Activated CD8-positive, alpha-beta memory T cell treated with anti-CD3 and anti-CD28 coated beads for 24 hours (primary cell): ENCODE results near the gene CAMK2A.
"Not testable (repeated sequence)": the region's sequence is repeated elsewhere in the genome, so short reads cannot be mapped to it uniquely, and the experiment has no call there.

Source experiments
- DNase-seq: peaks from one replicate; pipeline ENCODE4 v3.0.0-alpha.2; 2020

The CAMK2A gene

DNA sequence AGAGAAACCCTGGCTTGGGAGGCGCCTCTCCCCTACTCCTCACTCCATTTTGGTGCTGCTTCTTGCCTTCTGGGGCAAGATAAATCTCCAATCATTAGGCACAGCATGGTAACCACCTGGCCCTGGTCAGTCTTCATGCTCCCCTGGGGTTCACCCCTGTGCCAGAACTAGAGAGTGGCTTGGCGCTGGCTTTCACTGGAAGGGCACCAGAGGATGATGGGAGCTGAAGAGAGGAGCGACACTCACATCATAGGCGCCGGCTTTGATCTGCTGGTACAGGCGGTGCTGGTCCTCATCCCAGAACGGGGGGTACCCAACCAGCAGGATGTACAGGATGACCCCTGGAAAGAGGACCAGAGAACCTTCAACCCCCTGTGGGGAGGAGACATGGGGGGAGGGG is 38.1 kb downstream of the CAMK2A start:
- no peak for DNase-seq

DNA sequence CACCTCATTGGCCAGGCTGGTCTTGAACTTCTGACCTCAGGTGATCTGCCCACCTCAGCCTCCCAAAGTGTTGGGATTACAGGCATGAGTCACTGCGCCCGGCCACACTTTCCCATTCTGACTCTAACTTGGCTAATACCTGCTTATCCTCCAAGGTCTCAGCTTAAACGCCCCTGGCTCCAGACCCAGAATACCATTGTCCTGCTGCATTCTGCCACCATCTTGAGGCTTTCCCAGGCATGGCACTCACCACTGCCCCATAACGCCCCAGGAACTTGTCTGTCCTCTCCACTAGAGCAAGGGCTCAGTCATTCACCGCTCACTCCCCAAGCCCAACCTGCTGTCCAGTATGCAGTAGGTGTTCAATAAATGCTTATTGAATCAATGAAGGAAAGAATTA is 39.8 kb downstream of the CAMK2A start:
- no peak for DNase-seq

DNA sequence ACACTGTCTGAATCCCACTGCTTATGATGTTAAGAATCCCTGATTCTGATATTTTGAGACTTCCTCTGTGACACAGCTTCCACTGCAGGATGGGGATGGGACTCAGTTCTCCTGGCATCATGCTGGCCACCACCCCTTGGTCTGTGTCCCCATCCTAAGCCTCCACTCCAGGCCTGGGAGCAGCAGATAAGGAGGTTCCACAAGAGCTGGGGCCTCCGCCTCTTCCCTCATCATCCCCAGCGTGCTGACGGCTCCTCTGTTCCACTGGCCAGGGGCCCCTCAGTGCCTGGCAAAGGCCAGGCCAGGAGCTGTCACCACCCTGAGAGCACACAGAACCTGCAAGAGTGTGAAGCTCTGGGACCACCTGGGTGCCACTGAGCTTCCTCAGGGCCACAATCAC is 40.6 kb downstream of the CAMK2A start:
- no peak for DNase-seq

DNA sequence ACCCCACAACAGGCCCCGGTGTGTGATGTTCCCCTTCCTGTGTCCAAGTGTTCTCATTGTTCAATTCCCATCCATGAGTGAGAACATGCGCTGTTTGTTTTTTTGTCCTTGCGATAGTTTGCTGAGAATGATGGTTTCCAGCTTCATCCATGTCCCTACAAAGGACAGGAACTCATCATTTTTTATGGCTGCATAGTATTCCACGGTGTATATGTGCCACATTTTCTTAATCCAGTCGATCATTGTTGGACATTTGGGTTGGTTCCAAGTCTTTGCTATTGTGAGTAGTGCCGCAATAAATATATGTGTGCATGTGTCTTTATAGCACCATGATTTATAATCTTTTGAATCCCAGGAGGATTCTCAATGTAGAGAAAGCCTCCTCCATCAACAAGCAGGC is 41.1 kb downstream of the CAMK2A start:
- not testable (repeated sequence) for DNase-seq

DNA sequence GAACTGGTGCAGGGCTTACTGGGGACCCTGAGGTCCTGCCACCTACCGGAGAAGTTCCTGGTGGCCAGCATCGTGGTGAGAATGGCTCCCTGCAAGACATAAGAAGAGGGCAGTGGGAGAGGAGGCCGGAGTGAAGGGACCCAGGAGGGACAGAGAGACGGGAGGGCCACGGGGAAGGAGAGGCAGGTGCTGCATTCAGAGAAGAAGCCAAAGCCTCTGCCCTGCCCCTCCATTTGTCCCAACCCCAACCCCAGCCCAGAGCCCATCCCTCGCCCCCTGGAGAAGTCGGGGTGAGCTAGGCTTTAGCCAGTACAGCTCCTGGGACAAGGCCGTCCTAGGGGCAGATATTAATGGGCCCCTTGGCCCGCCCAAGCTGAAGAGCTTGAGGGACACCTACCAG is 41.8 kb downstream of the CAMK2A start:
- no peak for DNase-seq

DNA sequence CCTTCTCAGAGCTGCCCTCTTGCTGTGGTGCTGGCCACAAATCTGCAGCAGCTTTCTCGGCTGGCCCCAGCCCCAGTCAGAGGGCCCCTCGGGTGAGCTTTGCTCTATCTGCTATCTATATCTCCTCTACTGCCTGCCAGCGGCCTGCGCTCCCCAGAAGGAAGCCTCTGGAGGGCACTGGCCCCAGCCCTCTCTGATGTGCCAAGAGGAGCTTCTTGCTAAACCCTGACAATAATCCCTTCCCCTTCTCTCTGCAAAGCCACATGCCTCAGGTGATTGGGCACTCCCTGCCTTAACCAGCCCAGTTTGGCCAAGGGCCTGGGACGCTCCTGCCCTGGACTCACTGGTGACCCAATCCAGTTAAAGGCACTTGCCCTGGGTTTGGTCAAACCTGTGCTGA is 42.7 kb downstream of the CAMK2A start:
- DNase-seq: no peak

DNA sequence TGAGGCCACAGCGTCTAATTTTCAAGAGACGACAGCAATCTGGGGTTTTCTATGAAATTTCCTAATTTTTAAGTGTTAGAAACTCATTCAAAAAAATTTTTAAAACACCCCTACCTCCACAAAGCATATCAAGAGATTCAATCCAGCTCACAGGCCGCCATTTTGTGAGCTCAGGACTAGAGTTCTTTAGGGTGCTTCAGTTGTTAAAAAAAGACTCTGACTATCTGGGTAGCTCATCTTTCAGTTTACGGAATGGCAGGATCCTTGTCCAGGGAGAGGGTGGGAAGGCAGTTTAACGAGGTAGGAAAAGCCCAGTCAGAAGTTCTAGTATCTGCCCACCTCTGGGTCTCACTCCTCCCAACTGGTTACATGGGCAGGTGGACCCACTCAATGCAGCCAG is 43.1 kb downstream of the CAMK2A start:
- no peak for DNase-seq

- DNase-seq: no peak
Measured at GRCh38 chr5:150245808-150246207, 43.8 kb downstream of the CAMK2A start.

GRCh38 chr5:150245111-150245789 is 44.3 kb downstream of the CAMK2A start:
- DNase-seq: no peak

DNA sequence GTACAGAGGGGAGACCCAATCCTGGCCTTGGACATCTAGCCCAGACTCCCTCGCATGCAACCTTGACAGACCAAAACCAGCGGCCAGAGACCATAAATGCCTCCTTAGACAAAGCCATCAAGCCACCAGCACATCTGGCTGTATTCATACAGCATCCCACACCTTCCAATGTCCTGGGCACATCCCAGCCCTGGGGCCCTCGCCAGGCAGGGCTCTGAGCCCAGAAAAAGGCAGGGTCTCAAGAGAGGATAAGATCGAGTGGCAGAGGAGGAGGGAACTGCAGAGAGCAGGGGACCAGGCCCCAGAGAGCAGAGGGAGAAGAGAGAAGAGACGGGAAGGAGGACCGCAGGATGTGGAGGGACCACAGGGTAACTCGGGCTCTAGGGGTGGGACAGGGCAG is 45.4 kb downstream of the CAMK2A start:
- DNase-seq: no peak

GRCh38 chr5:150243590-150243989 is 46.0 kb downstream of the CAMK2A start:
- DNase-seq: no peak

DNA sequence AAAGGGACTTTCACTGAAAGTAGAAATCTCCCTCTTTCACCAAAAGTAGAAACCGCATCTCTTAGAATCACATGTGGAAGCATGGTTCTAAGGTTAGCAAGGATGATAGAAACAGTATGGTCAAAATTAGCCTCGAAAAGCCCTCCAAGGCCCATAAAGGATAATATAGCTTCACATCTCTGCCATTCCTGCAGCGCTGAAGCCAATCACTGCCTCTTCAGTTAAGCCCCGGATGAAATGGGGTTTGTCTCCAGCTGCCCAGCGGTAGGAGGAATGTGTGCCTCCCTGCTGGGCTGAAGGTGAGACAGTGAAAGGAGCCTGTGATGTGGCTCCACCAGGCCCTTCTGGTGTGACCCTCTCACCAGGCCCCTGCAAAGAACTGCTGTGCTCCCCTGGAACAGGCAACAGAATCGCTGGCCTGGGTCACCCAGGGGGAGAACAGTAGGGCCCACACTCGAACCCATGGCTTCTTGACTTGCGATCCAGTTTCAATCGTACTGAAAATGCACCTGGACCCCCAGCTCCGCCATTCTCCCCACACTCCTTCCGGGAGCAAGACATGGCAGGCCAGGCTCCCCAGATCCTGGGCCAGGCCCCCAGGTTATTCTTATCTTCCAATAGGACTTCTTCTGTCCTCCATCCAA is 47.2 kb downstream of the CAMK2A start:
- DNase-seq: no peak

DNA sequence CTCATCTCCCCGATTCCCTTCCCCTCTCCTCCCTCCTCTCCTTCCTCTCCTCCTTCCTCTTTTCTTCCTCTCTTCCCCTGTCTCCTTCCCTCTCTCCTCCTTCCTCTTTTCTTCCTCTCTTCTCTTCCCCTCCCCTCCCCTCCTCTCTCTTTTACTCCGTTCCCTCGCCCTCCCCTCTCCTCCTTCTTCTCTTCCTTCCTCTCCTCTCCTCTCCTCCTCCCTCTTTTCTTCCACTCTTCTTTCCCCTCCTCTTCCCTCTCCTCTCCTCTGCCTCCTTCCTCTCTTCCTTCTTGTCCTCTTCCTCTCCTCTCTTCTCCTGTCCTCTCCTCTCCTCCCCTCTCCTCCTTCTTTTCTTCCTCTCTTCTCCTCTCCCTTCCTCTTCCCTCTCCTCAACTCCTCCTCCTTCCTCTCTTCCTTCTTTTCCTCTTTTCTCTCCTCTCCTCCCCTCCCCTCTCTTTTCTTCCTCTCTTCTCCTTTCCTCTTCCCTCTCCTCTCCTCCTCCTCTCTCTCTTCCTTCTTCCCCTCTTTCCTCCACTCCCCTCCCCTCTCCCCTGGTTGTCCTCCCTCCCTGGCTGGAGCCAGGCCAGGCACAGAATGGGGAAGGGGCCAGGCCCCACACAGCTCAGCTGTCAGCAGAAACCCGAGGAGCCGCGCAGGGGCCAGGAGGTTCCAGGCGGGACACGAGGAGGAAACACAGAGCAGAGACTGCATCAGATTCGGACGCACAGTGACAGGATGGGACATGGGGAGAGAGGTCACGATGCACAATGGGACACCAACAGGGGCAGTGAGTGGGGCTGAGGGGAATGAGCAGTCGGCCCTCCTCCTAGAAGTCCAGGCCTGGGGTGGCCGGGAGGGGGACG is 48.0 kb downstream of the CAMK2A start:
- no peak for DNase-seq

- no peak for DNase-seq
Measured at GRCh38 chr5:150239794-150240122, 49.8 kb downstream of the CAMK2A start.

DNA sequence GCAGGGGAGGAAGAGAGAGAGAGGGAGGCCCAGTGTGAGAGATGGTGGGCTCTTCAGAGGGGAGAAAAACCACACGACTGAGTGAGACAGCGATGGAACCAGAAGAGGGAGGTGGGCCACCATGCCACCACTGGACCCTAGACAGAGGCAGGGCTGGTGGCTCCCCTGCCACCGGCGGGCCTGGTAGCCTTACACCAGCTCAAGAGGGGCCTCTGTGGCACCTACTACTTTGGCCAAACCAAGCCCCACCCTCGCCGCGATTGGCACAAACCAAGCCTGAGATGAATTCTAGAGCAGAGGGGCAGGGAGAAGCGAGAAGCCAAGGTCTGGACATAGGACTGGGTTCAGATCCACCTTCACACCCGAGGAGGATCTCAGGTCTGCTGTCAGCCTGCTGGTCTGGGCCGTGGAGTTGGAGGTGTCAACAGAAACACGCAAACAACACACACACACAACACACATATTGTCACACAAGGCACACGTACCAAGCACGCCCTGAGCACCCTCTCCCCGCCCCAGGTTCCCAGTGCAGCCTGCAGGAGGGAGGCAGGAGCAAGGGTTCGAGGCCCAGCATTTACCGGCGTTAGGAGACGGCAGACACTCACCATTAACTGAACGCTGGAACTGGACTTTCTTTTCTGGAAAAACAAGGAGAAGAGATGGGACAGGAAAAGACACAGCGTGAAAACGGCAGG is 50.3 kb downstream of the CAMK2A start:
- DNase-seq: no peak

GRCh38 chr5:150238646-150239045 is 50.9 kb downstream of the CAMK2A start:
- no peak for DNase-seq

- DNase-seq: no peak
Measured at GRCh38 chr5:150236981-150237754, 52.4 kb downstream of the CAMK2A start.

DNA sequence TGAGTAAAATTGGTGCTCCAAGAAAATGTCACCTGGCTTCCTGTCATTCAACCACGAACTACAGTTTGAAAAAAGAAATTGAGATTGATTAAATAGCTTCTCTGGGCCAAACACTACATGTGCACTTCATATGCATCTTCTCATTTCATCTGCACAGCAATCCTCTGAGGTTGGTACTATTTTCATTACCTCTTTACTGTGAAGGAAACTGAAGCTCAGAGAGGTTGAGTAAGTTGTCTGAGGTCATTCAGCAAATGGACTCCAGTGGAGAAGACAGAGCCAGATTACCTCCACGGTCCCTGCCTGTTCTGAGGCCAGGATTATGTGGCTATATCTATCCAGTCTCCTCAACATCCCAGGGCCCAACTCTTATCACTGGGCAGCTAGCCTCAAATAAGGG is 53.3 kb downstream of the CAMK2A start:
- DNase-seq: no peak

DNA sequence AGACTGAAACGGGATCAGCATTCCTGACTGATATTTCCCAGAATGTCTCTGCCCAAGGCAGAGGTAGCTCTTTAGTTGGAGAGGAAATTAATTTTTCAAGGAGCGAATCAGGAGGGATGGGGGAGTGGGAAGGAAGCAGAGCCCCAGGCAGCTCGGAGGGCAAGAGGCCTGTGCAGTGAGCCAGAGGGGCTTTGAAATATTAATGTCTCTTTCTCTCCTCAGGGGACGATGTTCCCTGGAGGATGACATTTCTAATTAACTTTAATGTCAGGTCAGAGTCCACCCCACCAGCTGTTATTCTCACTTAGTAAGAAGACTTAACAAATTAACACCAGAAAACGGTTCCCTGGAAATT is 54.1 kb downstream of the CAMK2A start:
- DNase-seq: no peak

GRCh38 chr5:150234576-150235499 is 54.7 kb downstream of the CAMK2A start:
- no peak for DNase-seq

DNA sequence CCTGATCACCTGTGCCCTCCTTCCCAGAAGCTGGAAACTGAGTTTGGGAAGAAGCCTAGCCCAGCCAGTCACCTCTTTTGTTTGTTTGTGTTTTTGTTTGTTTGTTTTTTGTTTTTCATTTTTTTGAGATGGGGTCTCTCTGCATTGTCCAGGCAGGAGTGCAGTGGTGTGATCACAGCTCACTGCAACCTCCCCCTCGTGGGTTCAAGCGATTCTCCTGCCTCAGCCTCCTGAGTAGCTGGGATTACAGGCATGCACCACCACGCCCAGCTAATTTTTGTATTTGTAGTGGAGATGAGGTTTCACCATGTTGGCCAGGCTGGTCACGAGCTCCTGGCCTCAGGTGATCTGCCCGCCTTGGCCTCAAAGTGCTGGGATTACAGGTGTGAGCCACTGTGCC is 55.9 kb downstream of the CAMK2A start:
- DNase-seq: not testable (repeated sequence)

DNA sequence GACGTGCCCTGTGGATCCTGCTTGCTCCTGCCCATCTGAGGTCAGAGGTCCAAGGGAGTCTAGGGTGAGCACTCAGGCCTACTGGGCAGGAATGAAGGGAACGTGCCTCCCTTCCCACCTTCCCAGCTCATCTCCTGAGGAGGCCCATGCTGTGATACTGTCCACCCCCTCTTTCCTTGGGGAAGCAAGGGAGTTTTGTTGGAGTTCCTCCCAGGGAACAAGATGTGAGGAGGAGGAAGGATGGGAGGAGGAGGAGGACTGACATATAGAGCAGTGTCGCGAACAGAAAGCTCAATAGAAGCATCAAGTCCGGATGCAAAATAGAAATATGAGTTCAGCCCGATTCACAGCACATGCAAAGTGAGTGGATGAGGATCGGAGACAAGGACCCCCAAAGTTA is 58.7 kb downstream of the CAMK2A start:
- DNase-seq: no peak
